Measurements from ENCODE around the gene SNCB.
A peak's percentile ranks its signal among the peaks of the same experiment; 100 is the strongest.
"Not testable (repeated sequence)": the region's sequence is repeated elsewhere in the genome, so short reads cannot be mapped to it uniquely, and the experiment has no call there.

Gene SNCB

GRCh38 chr5:176620333-176620981 is 9.9 kb downstream of the SNCB start:
- no peak for DNase-seq

- DNase-seq: no peak
These were observed 10.6 kb downstream of the SNCB start for GRCh38 chr5:176619569-176620332.

GRCh38 chr5:176619203-176619568 is 11.1 kb downstream of the SNCB start:
- peak; percentile 50 for DNase-seq

GRCh38 chr5:176618783-176619182 is 11.6 kb downstream of the SNCB start:
- DNase-seq: no peak

- DNase-seq: no peak
These were observed 13.8 kb downstream of the SNCB start for GRCh38 chr5:176616511-176616910.

GRCh38 chr5:176614805-176615478 is 15.4 kb downstream of the SNCB start:
- DNase-seq: peak; percentile 9

- no peak for DNase-seq
These were observed 17.5 kb downstream of the SNCB start for GRCh38 chr5:176612855-176613254.

GRCh38 chr5:176612008-176612407 is 18.3 kb downstream of the SNCB start:
- no peak for DNase-seq

GRCh38 chr5:176611435-176611834 is 18.9 kb downstream of the SNCB start:
- peak; percentile 75 for DNase-seq

GRCh38 chr5:176610435-176610773 is 19.9 kb downstream of the SNCB start:
- no peak for DNase-seq

GRCh38 chr5:176609724-176610434 is 20.5 kb downstream of the SNCB start, which contains the start of gene GPRIN1:
Gene GPRIN1, minus strand, starts transcription at chr5:176610156. Its CDS starts 10,322 bp downstream, at chr5:176599834.
- DNase-seq: peak; percentile 45

GRCh38 chr5:176608937-176609723 is 21.2 kb downstream of the SNCB start:
- DNase-seq: peak; percentile 15

GRCh38 chr5:176608142-176608705 is 22.1 kb downstream of the SNCB start:
- no peak for DNase-seq

GRCh38 chr5:176606875-176607274 is 23.5 kb downstream of the SNCB start:
- DNase-seq: no peak

- DNase-seq: no peak
These were observed 24.3 kb downstream of the SNCB start for GRCh38 chr5:176606032-176606431.

GRCh38 chr5:176603091-176603490 is 27.2 kb downstream of the SNCB start:
- DNase-seq: no peak

GRCh38 chr5:176601901-176602482 is 28.3 kb downstream of the SNCB start:
- DNase-seq: no peak

- DNase-seq: not testable (repeated sequence)
These were observed 30.4 kb downstream of the SNCB start for GRCh38 chr5:176599749-176600430.

GRCh38 chr5:176597417-176598389 is 32.6 kb downstream of the SNCB start:
- no peak for DNase-seq

Data from kidney glomerular epithelial cell (primary cell).